OCI-LY7 (cell line): ENCODE measurements around the gene PKDCC.

Experiments used
- EZH2phosphoT487 ChIP-seq: fragments of 200-600 bp; sonication (generic); IDR thresholded peaks from 2 replicates; pipeline ENCODE4 v1.6.1; 2018; ENCODE audit warnings: low read depth, borderline replicate concordance, mild to moderate bottlenecking, mixed run types, antibody characterized with exemption, low read length, moderate library complexity, mixed read lengths
- TF ChIP-seq, protein P1 (sequence below): fragments of 200-600 bp; sonication (generic); conservative IDR thresholded peaks from 2 replicates; pipeline ENCODE4 v1.5.1; 2014; ENCODE audit warnings: mild to moderate bottlenecking, antibody characterized with exemption, low read length, moderate library complexity, mixed read lengths

DNA sequence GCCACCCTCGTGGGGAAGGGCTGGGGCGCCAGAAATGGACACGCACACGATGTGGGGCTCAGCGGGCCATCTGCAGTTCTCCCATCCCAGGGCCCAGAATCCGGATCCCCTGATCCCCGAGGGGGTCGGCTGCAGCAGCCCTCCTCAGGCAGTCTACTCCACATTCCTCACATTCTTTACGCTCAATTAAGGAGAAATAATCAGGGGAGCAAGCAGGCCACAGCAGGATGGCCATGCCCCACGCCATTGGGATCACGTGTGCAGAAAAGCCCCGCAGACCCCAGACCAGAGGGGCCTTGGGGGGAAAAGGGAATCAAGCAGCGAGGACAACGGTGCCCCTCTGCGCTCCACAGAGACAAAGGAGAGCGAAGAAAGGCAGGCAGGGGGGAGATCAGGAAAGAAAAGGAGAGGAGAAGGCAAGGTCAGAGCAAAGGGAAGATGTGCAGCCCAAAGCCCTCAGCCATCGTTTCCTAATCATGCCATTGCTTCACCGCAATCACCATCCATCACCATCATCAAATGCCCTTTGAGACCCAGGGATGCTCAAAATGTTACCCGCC lies 17.5 kb upstream of the PKDCC start:
- no peak for TF ChIP-seq EZH2phosphoT487
- TF ChIP-seq, protein P1, sequence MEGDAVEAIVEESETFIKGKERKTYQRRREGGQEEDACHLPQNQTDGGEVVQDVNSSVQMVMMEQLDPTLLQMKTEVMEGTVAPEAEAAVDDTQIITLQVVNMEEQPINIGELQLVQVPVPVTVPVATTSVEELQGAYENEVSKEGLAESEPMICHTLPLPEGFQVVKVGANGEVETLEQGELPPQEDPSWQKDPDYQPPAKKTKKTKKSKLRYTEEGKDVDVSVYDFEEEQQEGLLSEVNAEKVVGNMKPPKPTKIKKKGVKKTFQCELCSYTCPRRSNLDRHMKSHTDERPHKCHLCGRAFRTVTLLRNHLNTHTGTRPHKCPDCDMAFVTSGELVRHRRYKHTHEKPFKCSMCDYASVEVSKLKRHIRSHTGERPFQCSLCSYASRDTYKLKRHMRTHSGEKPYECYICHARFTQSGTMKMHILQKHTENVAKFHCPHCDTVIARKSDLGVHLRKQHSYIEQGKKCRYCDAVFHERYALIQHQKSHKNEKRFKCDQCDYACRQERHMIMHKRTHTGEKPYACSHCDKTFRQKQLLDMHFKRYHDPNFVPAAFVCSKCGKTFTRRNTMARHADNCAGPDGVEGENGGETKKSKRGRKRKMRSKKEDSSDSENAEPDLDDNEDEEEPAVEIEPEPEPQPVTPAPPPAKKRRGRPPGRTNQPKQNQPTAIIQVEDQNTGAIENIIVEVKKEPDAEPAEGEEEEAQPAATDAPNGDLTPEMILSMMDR, result no peak
